ENCODE measurements around the gene OR6X1. TPM values are rescaled to one million over a fixed set of nuclear protein-coding genes. Genes with fewer than 3 reads are reported as not detected.

Gene OR6X1
- total RNA-seq, 4 donors from 2014 or later: not detected

DNA sequence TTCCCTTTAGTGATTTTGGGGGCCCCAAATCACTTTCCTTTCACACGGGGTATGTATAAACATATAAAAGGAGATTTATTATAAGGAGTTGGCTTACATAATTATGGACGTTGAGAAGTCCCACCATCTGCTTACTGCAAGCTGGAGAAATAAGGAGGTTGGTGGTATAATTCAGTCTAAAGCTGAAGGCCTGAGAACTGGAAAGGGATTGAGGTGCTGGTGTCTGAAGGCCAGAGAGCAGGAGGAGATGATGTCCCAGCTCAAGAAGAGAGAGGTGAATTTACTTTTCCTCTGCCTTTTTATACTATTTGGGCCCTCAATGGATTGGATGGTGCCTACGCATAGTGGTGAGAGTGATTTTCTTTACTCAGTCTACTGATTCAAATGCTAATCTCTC, 11.6 kb downstream of the OR6X1 start:
- Histone ChIP-seq H3K4me3 (no peak overlapping the region), H3K27me3 (no peaks in the 10 kb centered on the region), H3K9me3 (no peaks in the 10 kb centered on the region), H3K36me3 (no peaks in the 10 kb centered on the region), H3K4me1 (peaks cover 23% of the 10 kb centered on the region), H3K27ac (no peak overlapping the region)
- TF ChIP-seq EP300 (IDR thresholded peaks at IDR 0.05): no peak
- no peak for TF ChIP-seq POLR2AphosphoS5 (IDR thresholded peaks at IDR 0.05)
- 51% methylated on average over 3 of the region's 3 CpGs for WGBS
- no peak for DNase-seq (ENCODE audit: low spot score in 2 of 2)

DNA sequence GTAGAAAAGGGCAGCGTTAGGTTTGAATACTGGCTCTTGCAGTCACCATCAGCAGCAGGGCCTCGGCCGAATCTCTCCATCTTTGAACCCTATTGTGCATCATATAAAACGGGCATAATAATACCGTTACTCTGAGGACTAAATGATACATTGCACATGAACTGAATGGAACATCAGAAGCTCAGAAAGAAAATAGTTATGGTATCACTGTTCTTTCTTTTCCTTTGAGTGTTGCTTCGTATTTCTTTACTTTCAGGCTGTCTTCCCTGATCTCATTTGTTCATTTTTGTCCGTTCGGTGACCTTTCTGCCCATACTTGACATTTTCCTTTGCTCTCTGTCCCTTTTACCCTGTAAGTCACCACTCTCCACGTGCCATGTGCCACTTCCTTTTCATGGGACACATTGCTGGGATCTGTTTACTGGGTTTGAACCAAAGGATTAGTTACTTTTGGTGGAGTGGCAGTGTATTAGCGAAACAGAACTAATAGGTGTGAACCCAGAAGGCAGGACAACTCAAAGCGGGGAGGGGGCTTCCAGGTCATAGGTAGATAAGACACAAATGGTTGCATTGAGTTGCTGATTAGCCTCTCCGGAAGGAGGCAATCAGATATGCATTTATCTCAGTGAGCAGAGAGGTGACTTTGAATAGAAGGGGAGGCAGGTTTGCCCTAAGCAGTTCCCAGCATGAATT, 12.1 kb downstream of the OR6X1 start:
- Histone ChIP-seq H3K27me3 (no peaks in the 10 kb centered on the region), H3K4me1 (peaks cover 23% of the 10 kb centered on the region), H3K4me3 (peak overlapping the region; percentile 90), H3K9me3 (no peaks in the 10 kb centered on the region), H3K27ac (no peak overlapping the region), H3K36me3 (no peaks in the 10 kb centered on the region)
- TF ChIP-seq POLR2A (IDR thresholded peaks at IDR 0.05) (no peak), POLR2AphosphoS5 (IDR thresholded peaks at IDR 0.05) (no peak), EP300 (IDR thresholded peaks at IDR 0.05) (no peak)
- TF ChIP-seq, protein P1, sequence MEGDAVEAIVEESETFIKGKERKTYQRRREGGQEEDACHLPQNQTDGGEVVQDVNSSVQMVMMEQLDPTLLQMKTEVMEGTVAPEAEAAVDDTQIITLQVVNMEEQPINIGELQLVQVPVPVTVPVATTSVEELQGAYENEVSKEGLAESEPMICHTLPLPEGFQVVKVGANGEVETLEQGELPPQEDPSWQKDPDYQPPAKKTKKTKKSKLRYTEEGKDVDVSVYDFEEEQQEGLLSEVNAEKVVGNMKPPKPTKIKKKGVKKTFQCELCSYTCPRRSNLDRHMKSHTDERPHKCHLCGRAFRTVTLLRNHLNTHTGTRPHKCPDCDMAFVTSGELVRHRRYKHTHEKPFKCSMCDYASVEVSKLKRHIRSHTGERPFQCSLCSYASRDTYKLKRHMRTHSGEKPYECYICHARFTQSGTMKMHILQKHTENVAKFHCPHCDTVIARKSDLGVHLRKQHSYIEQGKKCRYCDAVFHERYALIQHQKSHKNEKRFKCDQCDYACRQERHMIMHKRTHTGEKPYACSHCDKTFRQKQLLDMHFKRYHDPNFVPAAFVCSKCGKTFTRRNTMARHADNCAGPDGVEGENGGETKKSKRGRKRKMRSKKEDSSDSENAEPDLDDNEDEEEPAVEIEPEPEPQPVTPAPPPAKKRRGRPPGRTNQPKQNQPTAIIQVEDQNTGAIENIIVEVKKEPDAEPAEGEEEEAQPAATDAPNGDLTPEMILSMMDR (IDR thresholded peaks at IDR 0.05): no peak
- DNase-seq (ENCODE audit: low spot score in 2 of 2): no peak
- 28% methylated on average over 12 of the region's 12 CpGs for WGBS

DNA sequence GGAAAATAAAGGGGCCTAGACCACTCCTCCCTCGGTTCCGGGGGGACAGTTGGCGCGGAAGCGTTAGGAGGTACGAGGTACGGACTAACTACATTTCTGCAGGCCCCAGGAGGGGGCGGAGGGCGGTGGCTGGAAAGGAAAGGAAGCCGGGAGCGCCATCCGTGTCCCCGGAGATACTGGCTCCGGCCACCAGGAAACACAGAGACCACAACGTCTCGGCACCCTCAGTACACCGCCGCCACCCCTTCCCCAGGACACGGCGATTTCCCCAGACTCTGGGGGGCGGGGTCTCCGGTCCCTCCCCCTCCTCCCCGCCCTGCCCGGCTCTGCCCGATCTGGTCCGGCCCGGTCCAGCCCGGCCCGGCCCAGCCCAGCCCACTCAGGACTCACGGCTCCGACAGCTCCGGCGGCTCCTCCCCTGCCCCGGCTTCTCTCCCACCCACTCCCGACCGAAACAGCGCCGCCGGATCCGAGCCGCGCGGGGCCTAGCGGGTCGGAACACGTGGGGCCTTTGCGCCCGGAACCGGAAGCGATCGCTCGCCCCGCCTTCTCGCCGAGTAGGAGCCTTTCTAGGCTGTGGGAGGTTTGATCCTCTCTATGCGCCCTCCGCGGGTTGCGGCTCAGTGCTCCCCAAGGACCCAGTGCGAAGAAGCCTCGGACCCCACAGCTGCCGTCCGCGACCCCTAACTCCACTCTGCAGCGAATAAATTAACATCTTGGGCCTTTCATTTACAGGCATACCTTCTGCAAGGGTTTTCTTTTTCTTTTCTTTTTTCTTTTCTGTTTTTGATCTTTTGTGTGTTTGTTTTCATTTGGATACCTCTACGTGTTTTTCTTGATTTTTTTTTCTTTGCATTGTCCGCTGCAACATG, 12.9 kb downstream of the OR6X1 start, which contains the start of gene ZNF202:
Gene ZNF202 (minus strand): TSS at position 502 of the 872 bp plus-strand sequence. CDS start 10,772 bp downstream, outside the sequence.
- no peak for TF ChIP-seq EP300 (IDR thresholded peaks at IDR 0.05)
- TF ChIP-seq, protein P1 (IDR thresholded peaks at IDR 0.05): peak in 1 of 2 donors; percentile 7
- TF ChIP-seq POLR2AphosphoS5 (IDR thresholded peaks at IDR 0.05): peak in 1 of 3 donors; percentile 50
- no peak for TF ChIP-seq POLR2A (IDR thresholded peaks at IDR 0.05)
- Histone ChIP-seq H3K27me3 (no peaks in the 10 kb centered on the region), H3K27ac (peak within 1 kb of the TSS; percentile 87), H3K9me3 (no peaks in the 10 kb centered on the region), H3K36me3 (no peaks in the 10 kb centered on the region), H3K4me3 (peak within 1 kb of the TSS; percentile 90), H3K4me1 (peaks cover 23% of the 10 kb centered on the region)
- DNase-seq (ENCODE audit: low spot score in 2 of 2): peak; percentile 94 to 96
- under 1% methylated on average over 39 of the region's 67 CpGs for WGBS

DNA sequence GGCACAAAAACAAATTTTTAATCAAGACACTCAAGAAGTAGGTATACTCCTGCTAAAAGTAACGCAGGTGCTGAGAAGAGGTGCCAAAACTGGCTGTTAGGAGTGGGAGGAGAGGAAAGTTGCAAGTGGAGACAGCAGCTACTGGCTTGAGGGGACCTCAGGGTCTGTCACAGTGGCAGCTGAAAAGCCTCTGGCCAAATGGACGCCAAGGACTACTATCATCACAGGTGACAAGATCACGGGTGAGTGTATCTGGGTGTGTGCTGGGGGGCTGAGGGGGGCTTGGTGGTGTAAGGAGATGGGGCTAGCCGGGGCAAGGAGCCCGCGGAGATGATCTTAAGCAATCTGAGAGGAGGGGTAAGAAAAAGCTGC, 13.5 kb downstream of the OR6X1 start:
- TF ChIP-seq EP300 (IDR thresholded peaks at IDR 0.05): no peak
- TF ChIP-seq, protein P1 (IDR thresholded peaks at IDR 0.05): no peak
- no peak for TF ChIP-seq POLR2A (IDR thresholded peaks at IDR 0.05)
- no peak for TF ChIP-seq POLR2AphosphoS5 (IDR thresholded peaks at IDR 0.05)
- 0% methylated on average over 6 of the region's 6 CpGs for WGBS

DNA sequence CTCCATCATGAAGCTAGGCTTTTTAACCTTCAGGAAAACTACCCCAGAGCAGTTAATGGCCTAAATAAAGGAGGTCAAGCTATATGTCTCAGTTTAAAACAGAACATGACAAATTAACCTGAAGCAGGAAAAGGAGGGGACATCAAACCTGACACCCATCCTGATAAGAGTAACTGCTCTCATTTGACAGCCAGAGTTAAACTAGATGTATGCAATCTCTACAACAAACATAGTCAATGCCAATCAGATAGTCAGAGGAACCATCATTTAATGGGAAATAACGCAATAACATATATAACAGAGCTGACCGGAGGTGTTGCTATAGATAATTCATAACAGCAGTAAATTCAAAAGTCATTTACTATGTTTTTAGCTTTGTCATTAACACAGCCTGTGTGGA, 15.9 kb downstream of the OR6X1 start:
- TF ChIP-seq, protein P1 (IDR thresholded peaks at IDR 0.05): no peak
- TF ChIP-seq POLR2AphosphoS5 (IDR thresholded peaks at IDR 0.05): no peak
- TF ChIP-seq POLR2A (IDR thresholded peaks at IDR 0.05): no peak
- TF ChIP-seq EP300 (IDR thresholded peaks at IDR 0.05): no peak
- no peak overlapping the region for H3K27ac ChIP-seq
- H3K36me3 ChIP-seq: peaks cover 21% of the 10 kb centered on the region
- peaks cover 23% of the 10 kb centered on the region for H3K4me1 ChIP-seq
- DNase-seq (ENCODE audit: low spot score in 2 of 2): no peak
- no peak overlapping the region for H3K4me3 ChIP-seq
- WGBS: 87% methylated on average over 2 of the region's 2 CpGs
- no peaks in the 10 kb centered on the region for H3K27me3 ChIP-seq
- no peaks in the 10 kb centered on the region for H3K9me3 ChIP-seq

More for the DNA sequence above, 13.5 kb downstream of the OR6X1 start:
- Histone ChIP-seq H3K27ac (peak overlapping the region; percentile 87), H3K4me3 (peak overlapping the region; percentile 90), H3K4me1 (peaks cover 23% of the 10 kb centered on the region), H3K27me3 (no peaks in the 10 kb centered on the region), H3K36me3 (peaks cover 2% of the 10 kb centered on the region), H3K9me3 (no peaks in the 10 kb centered on the region)
- DNase-seq (ENCODE audit: low spot score in 2 of 2): no peak
